ENCODE results near the gene PRICKLE2.
A peak's percentile ranks its signal among the peaks of the same experiment; 100 is the strongest.

Gene PRICKLE2, protein sequence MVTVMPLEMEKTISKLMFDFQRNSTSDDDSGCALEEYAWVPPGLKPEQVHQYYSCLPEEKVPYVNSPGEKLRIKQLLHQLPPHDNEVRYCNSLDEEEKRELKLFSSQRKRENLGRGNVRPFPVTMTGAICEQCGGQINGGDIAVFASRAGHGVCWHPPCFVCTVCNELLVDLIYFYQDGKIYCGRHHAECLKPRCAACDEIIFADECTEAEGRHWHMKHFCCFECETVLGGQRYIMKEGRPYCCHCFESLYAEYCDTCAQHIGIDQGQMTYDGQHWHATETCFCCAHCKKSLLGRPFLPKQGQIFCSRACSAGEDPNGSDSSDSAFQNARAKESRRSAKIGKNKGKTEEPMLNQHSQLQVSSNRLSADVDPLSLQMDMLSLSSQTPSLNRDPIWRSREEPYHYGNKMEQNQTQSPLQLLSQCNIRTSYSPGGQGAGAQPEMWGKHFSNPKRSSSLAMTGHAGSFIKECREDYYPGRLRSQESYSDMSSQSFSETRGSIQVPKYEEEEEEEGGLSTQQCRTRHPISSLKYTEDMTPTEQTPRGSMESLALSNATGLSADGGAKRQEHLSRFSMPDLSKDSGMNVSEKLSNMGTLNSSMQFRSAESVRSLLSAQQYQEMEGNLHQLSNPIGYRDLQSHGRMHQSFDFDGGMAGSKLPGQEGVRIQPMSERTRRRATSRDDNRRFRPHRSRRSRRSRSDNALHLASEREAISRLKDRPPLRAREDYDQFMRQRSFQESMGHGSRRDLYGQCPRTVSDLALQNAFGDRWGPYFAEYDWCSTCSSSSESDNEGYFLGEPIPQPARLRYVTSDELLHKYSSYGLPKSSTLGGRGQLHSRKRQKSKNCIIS

DNA sequence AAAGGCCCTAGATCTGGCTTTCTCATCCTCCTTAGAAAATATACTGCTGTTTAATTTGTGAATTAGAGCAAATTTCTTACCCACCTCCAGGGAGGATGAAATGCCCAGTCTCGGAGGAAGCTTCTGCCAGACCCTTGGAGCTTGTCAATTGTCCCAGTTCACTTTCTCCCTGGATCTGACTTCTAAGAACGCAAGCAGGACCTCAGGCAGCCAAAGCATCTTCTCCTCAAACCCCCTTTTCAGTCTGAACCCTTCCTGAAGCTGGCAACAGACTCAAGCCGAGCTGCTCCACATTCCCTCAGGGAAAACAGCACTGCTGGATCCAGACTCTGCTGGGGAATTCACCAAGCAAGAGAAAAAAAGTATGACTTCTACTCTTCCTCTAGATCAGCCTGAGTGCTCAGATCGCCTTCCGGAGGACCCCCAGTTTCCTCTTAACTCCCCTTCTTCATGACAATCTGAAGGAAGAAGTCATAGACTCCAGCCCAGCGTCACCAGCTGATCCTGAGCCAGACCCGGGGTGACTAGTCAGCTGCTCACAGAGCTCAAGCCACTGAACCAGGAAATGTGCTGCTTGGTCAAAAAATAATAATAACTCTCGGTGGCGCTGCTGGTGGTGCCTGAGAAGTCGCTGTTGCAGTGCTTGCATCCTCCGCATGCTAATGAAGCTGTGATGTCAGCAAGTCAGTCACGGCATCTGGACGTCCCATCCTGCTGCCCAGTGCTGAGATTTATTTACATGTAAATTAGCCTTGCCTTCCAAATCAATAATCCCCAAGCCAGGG lies at the start of gene PRICKLE2:
Gene PRICKLE2, minus strand, starts transcription at position 641 of the 785 bp plus-strand sequence. CDS start 26,539 bp downstream, outside the sequence.
- no peak for TF ChIP-seq TOX (CRISPR knock-in tag; IDR thresholded peaks at IDR 0.05; ENCODE audit: borderline replicate concordance)
- TF ChIP-seq, protein P1, sequence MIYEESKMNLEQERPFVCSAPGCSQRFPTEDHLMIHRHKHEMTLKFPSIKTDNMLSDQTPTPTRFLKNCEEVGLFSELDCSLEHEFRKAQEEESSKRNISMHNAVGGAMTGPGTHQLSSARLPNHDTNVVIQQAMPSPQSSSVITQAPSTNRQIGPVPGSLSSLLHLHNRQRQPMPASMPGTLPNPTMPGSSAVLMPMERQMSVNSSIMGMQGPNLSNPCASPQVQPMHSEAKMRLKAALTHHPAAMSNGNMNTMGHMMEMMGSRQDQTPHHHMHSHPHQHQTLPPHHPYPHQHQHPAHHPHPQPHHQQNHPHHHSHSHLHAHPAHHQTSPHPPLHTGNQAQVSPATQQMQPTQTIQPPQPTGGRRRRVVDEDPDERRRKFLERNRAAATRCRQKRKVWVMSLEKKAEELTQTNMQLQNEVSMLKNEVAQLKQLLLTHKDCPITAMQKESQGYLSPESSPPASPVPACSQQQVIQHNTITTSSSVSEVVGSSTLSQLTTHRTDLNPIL (CRISPR knock-in tag; IDR thresholded peaks at IDR 0.05; ENCODE audit: low read depth): no peak
- TF ChIP-seq, protein P2, sequence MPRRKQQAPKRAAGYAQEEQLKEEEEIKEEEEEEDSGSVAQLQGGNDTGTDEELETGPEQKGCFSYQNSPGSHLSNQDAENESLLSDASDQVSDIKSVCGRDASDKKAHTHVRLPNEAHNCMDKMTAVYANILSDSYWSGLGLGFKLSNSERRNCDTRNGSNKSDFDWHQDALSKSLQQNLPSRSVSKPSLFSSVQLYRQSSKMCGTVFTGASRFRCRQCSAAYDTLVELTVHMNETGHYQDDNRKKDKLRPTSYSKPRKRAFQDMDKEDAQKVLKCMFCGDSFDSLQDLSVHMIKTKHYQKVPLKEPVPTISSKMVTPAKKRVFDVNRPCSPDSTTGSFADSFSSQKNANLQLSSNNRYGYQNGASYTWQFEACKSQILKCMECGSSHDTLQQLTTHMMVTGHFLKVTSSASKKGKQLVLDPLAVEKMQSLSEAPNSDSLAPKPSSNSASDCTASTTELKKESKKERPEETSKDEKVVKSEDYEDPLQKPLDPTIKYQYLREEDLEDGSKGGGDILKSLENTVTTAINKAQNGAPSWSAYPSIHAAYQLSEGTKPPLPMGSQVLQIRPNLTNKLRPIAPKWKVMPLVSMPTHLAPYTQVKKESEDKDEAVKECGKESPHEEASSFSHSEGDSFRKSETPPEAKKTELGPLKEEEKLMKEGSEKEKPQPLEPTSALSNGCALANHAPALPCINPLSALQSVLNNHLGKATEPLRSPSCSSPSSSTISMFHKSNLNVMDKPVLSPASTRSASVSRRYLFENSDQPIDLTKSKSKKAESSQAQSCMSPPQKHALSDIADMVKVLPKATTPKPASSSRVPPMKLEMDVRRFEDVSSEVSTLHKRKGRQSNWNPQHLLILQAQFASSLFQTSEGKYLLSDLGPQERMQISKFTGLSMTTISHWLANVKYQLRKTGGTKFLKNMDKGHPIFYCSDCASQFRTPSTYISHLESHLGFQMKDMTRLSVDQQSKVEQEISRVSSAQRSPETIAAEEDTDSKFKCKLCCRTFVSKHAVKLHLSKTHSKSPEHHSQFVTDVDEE (CRISPR knock-in tag; IDR thresholded peaks at IDR 0.05): no peak
- TF ChIP-seq CSDC2 (CRISPR knock-in tag; IDR thresholded peaks at IDR 0.05): no peak
- no peak for TF ChIP-seq ESRRG (CRISPR knock-in tag; IDR thresholded peaks at IDR 0.05)
- TF ChIP-seq ARNTL (CRISPR knock-in tag; IDR thresholded peaks at IDR 0.05; ENCODE audit: borderline replicate concordance, low read depth): no peak
- ATAC-seq: peak; percentile 80

DNA sequence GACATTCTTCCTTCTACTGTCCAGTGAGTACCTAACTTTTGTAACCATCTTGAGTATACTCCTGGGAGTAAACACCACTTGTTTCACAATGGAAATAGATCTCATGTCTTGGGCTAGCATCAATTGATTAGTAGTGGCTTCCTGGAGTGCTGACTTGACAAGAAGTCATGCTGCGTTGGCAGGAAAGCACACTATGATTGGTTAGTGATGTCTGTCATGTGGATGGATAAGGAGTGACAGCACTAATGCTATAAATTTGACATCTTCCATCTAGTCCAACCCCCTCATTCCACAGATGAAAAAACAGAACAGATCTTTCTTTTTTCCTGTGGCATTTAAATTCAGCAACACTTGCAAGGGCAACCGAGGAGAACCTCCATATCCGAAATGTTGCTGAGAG lies 47.6 kb upstream of the PRICKLE2 start:
- no peak for ATAC-seq
- TF ChIP-seq ARNTL (CRISPR knock-in tag; IDR thresholded peaks at IDR 0.05; ENCODE audit: borderline replicate concordance, low read depth) (no peak), RARB (CRISPR knock-in tag; IDR thresholded peaks at IDR 0.05) (no peak), SNAI2 (CRISPR knock-in tag; IDR thresholded peaks at IDR 0.05) (no peak)

DNA sequence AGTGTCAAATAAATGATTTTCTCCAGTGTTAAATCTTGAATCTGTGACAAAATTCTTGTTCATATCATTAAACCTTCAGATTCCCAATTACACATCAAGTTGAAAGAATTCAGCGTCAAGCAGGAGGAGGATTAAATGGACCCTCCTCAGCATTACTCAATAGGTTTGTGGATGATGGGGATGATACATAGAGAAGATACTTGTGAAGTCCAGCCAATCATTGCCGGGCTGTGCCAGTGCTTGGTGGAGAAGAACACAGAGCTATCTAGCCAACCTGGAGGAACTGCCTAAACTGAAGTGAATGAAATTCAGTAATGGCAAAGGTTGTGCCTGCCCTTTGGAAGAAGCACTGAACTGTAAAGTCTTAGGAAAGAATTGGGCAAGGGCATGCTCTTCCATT lies 47.0 kb upstream of the PRICKLE2 start:
- no peak for ATAC-seq
- TF ChIP-seq OSR1 (CRISPR knock-in tag; IDR thresholded peaks at IDR 0.05) (no peak), ZNF565 (CRISPR knock-in tag; conservative IDR thresholded peaks at IDR 0.05; ENCODE audit: low read depth) (no peak), ESRRG (CRISPR knock-in tag; IDR thresholded peaks at IDR 0.05) (no peak), ZFP3 (CRISPR knock-in tag; IDR thresholded peaks at IDR 0.05) (no peak), ZNF8 (CRISPR knock-in tag; IDR thresholded peaks at IDR 0.05) (no peak)

DNA sequence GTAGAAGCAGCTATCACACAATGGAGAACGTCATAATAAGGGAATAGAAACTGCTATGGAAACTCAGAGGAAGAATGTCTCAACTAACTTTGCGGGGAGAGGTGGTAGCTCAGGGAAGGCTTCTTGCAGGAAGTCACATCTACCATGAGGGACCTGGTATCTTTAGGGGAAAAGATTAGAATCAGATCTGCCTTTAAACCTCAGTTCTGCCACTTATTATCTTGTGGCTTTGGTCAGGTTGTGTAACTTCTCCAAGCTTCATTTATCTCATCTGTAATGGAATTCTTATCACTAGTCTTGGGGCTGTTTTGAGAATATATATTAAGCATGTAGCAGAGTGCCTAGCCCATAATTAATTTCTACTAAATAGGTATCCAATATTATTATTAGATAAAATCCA lies 46.4 kb upstream of the PRICKLE2 start:
- no peak for ATAC-seq
- TF ChIP-seq RARB (CRISPR knock-in tag; IDR thresholded peaks at IDR 0.05) (no peak), ZFP3 (CRISPR knock-in tag; IDR thresholded peaks at IDR 0.05) (no peak), ZNF70 (CRISPR knock-in tag; IDR thresholded peaks at IDR 0.05) (no peak), ZNF565 (CRISPR knock-in tag; conservative IDR thresholded peaks at IDR 0.05; ENCODE audit: low read depth) (no peak), SNAI2 (CRISPR knock-in tag; IDR thresholded peaks at IDR 0.05) (no peak), ARNTL (CRISPR knock-in tag; IDR thresholded peaks at IDR 0.05; ENCODE audit: borderline replicate concordance, low read depth) (no peak), OSR1 (CRISPR knock-in tag; IDR thresholded peaks at IDR 0.05) (no peak), TOX (CRISPR knock-in tag; IDR thresholded peaks at IDR 0.05; ENCODE audit: borderline replicate concordance) (no peak), GLIS3 (CRISPR knock-in tag; IDR thresholded peaks at IDR 0.05) (no peak), PPARA (CRISPR knock-in tag; IDR thresholded peaks at IDR 0.05; ENCODE audit: borderline replicate concordance) (no peak), BACH2 (CRISPR knock-in tag; IDR thresholded peaks at IDR 0.05; ENCODE audit: borderline replicate concordance) (no peak), ZNF8 (CRISPR knock-in tag; IDR thresholded peaks at IDR 0.05) (no peak)
- TF ChIP-seq, protein P1 (CRISPR knock-in tag; IDR thresholded peaks at IDR 0.05; ENCODE audit: low read depth): no peak
- TF ChIP-seq, protein P3, sequence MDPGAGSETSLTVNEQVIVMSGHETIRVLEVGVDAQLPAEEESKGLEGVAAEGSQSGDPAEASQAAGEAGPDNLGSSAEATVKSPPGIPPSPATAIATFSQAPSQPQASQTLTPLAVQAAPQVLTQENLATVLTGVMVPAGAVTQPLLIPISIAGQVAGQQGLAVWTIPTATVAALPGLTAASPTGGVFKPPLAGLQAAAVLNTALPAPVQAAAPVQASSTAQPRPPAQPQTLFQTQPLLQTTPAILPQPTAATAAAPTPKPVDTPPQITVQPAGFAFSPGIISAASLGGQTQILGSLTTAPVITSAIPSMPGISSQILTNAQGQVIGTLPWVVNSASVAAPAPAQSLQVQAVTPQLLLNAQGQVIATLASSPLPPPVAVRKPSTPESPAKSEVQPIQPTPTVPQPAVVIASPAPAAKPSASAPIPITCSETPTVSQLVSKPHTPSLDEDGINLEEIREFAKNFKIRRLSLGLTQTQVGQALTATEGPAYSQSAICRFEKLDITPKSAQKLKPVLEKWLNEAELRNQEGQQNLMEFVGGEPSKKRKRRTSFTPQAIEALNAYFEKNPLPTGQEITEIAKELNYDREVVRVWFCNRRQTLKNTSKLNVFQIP (CRISPR knock-in tag; IDR thresholded peaks at IDR 0.05; ENCODE audit: borderline replicate concordance, low read depth): no peak
- TF ChIP-seq, protein P4, sequence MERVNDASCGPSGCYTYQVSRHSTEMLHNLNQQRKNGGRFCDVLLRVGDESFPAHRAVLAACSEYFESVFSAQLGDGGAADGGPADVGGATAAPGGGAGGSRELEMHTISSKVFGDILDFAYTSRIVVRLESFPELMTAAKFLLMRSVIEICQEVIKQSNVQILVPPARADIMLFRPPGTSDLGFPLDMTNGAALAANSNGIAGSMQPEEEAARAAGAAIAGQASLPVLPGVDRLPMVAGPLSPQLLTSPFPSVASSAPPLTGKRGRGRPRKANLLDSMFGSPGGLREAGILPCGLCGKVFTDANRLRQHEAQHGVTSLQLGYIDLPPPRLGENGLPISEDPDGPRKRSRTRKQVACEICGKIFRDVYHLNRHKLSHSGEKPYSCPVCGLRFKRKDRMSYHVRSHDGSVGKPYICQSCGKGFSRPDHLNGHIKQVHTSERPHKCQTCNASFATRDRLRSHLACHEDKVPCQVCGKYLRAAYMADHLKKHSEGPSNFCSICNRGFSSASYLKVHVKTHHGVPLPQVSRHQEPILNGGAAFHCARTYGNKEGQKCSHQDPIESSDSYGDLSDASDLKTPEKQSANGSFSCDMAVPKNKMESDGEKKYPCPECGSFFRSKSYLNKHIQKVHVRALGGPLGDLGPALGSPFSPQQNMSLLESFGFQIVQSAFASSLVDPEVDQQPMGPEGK (CRISPR knock-in tag; IDR thresholded peaks at IDR 0.05; ENCODE audit: borderline replicate concordance): no peak

Measured in SK-N-SH treated with all-trans-retinoic acid at 6 μM for 48 hours (cell line).